ENCODE results near the gene BLMH.
A peak's percentile ranks its signal among the peaks of the same experiment; 100 is the strongest.

Gene BLMH

GRCh38 chr17:30248786-30249185, 43.0 kb downstream of the BLMH start:
- no peak for DNase-seq (ENCODE audit: low read depth, low spot score)
- in situ Hi-C loops (cut with HindIII; ENCODE audit: low sequenced_read_pairs): no loop called here
- H3K4me3 ChIP-seq (ENCODE audit: low read depth, low read length): no peak overlapping the region
- no peak for TF ChIP-seq CTCF (IDR thresholded peaks at IDR 0.05; ENCODE audit: low read depth, low read length)

GRCh38 chr17:30246460-30246859, 45.3 kb downstream of the BLMH start:
- no peak for DNase-seq (ENCODE audit: low read depth, low spot score)
- in situ Hi-C loops (cut with HindIII; ENCODE audit: low sequenced_read_pairs): no loop called here
- no peak for TF ChIP-seq CTCF (IDR thresholded peaks at IDR 0.05; ENCODE audit: low read depth, low read length)
- H3K4me3 ChIP-seq (ENCODE audit: low read depth, low read length): no peak overlapping the region

GRCh38 chr17:30244853-30245385, 46.8 kb downstream of the BLMH start:
- in situ Hi-C loops (cut with HindIII; ENCODE audit: low sequenced_read_pairs): no loop called here
- DNase-seq (ENCODE audit: low read depth, low spot score): peak; percentile 42
- H3K4me3 ChIP-seq (ENCODE audit: low read depth, low read length): no peak overlapping the region
- TF ChIP-seq CTCF (IDR thresholded peaks at IDR 0.05; ENCODE audit: low read depth, low read length): no peak

GRCh38 chr17:30243568-30243967, 48.2 kb downstream of the BLMH start:
- H3K4me3 ChIP-seq (ENCODE audit: low read depth, low read length): no peak overlapping the region
- DNase-seq (ENCODE audit: low read depth, low spot score): no peak
- no peak for TF ChIP-seq CTCF (IDR thresholded peaks at IDR 0.05; ENCODE audit: low read depth, low read length)
- in situ Hi-C loops (cut with HindIII; ENCODE audit: low sequenced_read_pairs): no loop called here

- DNase-seq (ENCODE audit: low read depth, low spot score): no peak
- no peak for TF ChIP-seq CTCF (IDR thresholded peaks at IDR 0.05; ENCODE audit: low read depth, low read length)
- in situ Hi-C loops (cut with HindIII; ENCODE audit: low sequenced_read_pairs): no loop called here
- H3K4me3 ChIP-seq (ENCODE audit: low read depth, low read length): no peak overlapping the region
Measured at GRCh38 chr17:30243002-30243401, 48.7 kb downstream of the BLMH start.

- no peak for DNase-seq (ENCODE audit: low read depth, low spot score)
- TF ChIP-seq CTCF (IDR thresholded peaks at IDR 0.05; ENCODE audit: low read depth, low read length): no peak
- no peak overlapping the region for H3K4me3 ChIP-seq (ENCODE audit: low read depth, low read length)
- in situ Hi-C loops (cut with HindIII; ENCODE audit: low sequenced_read_pairs): no loop called here
Measured at GRCh38 chr17:30241051-30241450, 50.7 kb downstream of the BLMH start.

DNA sequence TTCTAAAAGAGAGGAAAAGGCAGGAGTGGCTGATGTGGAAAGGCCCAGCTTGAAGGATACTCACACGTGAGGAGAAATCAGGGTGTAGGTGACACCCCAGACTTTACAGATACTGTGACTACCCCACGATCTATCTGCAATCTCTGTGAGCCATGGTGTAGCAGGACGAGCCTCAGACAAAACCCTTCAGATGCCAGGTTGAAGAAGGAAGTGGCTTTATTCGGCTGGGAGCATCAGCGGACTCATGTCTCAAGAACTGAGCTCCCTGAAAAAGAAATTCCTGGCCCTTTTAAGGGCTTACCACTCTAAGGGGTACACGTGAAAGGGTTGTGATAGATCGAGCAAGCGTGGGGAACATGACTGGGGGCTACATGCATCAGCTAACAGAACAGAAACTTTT, 51.6 kb downstream of the BLMH start:
- in situ Hi-C loops (cut with HindIII; ENCODE audit: low sequenced_read_pairs): no loop called here

More for the DNA sequence above, 51.6 kb downstream of the BLMH start:
- no peak for TF ChIP-seq CTCF (IDR thresholded peaks at IDR 0.05; ENCODE audit: low read depth, low read length)
- H3K4me3 ChIP-seq (ENCODE audit: low read depth, low read length): no peak overlapping the region
- DNase-seq (ENCODE audit: low read depth, low spot score): no peak
